GM21825 (cell line): ENCODE results near the gene PAH.

Experiments
- ATAC-seq: cut with Tn5 transposase; IDR thresholded peaks from one replicate; pipeline ENCODE4 v1.9.1; 2021; ENCODE audit warnings: mild to moderate bottlenecking, moderate library complexity; ENCODE audit not compliant: unreplicated experiment

PAH gene

GRCh38 chr12:102917026-102917787 lies at the start of gene PAH:
PAH (minus strand) TSS chr12:102917244; CDS start chr12:102917130, 114 bp downstream.
- no peak for ATAC-seq

DNA sequence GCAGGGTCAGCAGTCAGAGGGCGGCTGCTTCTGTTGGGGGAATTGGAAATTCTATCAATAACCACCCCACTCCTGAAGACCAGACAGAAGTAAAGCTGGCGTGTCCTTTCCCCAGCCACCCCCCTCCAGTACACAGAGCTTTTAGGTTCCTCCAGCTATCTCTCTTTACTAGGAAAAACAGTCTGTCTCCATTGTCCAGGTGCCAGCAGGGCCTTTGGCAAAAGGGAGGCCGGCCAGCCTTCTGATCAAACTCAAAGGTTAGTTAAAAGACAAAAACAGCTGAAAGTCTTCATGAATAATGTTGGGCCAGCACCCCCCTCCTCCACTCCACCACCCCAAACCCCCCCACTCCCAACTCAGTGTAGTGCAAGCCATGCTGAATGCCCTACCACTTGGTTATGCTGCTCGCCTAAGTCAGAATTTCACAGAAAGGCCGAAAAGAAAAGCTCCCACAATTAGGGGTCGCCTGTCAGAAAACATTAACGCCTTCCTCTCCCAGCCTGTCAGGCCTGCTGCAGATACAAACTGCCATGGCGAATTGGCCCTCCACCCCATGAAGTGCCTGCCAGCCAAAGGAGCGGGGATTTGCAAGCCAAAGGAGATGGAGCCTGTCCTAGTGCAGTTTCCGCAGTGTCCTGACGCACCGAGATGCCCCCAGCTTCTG lies 49.3 kb upstream of the PAH start:
- no peak for ATAC-seq

GRCh38 chr12:102965281-102966155 lies 48.5 kb upstream of the PAH start:
- ATAC-seq = no peak

GRCh38 chr12:102964872-102965271 lies 47.8 kb upstream of the PAH start:
- peak; percentile 40 for ATAC-seq

DNA sequence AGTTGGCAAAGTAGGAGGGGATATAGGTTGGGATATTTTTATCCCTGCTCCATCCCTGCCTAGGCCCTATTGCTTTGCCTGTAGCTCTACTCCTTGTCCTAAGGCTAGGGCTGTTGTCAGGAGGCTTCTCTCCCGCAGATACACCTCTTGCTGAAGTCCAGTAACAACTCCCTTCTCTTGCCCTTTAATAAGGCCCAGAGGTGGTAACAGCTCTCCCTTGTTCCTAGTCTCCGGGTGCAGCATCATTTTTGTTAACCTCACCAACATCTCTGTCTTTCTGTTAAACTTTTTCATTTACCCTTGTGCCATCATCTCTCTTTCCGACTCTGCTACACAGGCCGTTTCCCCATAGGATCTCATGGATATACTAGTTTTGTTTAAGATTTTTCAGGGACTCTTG lies 46.8 kb upstream of the PAH start:
- no peak for ATAC-seq

- ATAC-seq = no peak
Measured at GRCh38 chr12:102962986-102963385, 45.9 kb upstream of the PAH start.

DNA sequence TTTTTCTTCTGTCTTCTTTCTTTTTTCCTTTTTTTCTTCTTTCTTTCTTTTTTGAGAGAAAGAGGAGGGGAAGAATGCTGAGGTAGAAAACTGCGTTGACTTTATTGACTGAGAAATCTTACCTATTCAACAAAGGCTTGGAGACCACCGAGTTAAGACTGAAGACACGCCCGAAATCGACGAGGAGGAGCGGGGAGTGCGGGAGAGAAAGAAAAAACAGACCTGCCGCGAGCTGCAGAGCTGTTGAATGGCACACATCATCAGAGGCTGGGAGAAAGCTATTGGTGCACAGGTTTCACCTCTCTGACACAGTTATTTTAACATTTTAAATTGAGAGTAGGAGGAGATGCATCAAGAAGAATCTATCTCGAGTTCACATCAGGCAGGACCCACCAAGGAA lies 45.5 kb upstream of the PAH start:
- no peak for ATAC-seq

GRCh38 chr12:102961466-102961855 lies 44.4 kb upstream of the PAH start:
- no peak for ATAC-seq

GRCh38 chr12:102960766-102961465 lies 43.9 kb upstream of the PAH start:
- ATAC-seq = no peak

- no peak for ATAC-seq
Measured at GRCh38 chr12:102959391-102959790, 42.3 kb upstream of the PAH start.

- peak; percentile 1 for ATAC-seq
Measured at GRCh38 chr12:102958830-102959176, 41.8 kb upstream of the PAH start.

GRCh38 chr12:102958073-102958829 lies 41.2 kb upstream of the PAH start:
- ATAC-seq = peak; percentile 48

DNA sequence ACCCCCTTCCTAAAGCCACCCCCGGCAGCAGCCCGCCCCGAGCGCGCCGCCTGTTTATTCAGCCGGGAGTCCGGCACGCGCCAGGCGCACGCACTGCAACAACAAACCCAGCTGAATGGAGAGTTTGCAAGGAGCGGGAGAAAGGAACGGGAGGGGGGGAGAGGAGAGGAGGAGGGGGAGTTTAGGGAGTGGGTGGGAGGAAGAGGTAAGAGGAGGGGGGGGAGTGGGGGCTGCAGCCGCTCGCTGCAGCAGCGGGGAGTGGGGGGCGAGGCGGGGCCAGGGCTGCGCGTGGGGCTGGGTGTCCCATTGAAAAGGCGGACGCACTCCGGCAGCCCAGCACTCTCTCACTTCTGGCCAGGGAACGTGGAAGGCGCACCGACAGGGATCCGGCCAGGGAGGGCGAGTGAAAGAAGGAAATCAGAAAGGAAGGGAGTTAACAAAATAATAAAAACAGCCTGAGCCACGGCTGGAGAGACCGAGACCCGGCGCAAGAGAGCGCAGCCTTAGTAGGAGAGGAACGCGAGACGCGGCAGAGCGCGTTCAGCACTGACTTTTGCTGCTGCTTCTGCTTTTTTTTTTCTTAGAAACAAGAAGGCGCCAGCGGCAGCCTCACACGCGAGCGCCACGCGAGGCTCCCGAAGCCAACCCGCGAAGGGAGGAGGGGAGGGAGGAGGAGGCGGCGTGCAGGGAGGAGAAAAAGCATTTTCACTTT lies 40.5 kb upstream of the PAH start, which contains the start of gene ASCL1:
ASCL1 (plus strand) TSS at position 336 of the 712 bp plus-strand sequence. CDS start 571 bp downstream, outside the sequence.
- no peak for ATAC-seq

DNA sequence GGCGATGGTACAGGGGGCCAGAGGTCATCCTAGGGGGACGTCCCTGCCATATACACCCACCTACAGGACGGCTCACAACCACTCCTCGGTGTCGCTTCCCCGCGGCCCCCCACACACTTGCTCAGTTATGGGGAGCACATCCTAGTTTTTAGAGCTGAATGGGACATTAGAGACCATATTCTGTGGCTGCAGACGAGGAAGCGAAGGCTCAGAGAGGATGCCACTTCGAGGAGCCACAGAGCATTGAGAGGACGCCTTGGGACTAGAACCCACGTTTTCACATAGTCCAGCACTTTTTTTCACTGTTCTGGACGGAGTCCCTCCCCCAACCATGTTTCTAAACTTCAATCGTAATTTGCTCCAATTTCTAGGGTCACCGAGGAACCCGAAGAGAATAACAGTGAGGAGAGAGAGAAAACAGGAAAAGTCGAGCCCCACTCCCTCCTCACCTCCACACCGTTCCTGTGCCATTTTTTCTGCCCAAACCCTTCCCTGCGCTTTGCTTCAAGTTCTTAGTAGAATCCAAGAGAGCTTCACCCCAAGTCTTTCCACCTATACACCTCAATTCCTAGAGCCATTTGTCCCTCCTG lies 39.8 kb upstream of the PAH start:
- ATAC-seq = no peak

DNA sequence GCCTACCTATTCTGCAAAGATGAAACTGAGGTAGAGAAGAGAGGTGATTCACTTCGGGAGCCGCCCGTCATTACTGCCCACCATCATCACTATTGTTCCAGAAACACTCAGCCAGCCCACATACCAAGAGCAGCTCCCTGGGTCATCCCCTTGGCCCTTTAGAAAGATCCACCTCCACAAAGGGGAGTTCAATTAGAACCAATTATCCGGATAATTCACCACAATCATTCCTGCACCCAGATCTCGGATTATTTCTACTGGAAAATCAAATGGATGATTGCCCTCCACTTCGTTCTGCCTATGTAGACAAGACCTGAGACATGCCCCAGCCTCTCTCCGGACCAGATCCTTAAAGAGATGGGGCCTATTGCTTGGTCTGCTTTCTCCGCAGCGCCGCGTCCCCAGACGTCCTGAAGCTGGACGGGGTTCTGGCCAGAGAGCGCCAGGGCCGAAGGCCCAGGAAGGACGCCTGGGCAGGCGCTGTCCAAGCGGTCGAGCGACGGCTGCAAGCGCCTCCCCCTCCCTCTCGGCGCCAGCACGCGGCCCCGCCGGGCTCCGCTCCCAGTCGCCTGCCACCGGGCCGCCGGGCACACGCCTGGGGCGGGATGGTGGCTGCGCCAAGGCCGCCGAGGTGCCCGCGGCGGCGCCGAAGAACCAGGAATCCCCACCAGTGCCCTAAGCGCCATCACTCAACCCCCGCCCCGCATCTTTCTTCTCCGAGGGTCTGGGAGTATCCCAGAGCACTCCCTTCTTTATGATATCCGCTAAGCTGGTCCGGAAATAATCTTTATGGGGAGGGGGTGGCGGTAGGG lies 39.1 kb upstream of the PAH start:
- no peak for ATAC-seq

DNA sequence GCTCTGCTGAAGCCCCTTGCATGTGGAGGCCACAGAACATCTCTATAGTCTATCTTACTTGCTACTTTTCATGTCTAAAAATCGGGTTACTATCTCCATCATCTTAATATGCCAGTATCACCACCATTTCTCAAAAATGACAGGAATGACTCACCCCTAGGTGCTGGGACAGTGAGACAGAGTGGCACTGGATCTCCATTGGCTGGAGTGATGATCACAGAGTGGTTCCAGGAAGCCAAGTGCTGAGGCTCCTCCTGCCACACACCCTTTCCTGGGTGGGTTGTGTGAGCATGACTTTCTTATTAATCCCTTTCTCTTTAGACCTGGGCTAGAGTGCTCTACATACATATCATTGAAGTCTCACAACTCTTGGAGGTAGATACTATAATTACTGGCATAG lies 37.1 kb upstream of the PAH start:
- ATAC-seq = no peak

- ATAC-seq = no peak
Measured at GRCh38 chr12:102953221-102953620, 36.2 kb upstream of the PAH start.

DNA sequence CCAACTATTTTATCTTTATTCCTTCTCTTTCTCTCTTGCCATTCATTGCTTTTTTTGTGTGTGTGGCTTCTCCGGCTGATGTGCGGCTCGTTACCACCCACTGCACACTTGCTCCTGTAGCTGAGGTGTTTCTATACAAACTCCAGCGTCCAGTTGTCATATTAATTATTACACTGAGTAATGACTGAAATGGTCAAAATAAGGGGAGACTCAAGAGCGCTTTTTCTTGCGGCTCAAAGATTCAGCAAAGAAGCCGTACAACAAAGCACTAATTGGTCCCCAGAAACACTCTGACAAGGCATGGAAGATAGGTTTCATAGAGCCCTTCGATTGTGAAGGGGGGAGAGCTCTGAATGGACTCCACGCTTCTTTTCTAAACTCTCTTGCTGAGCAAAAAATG lies 34.8 kb upstream of the PAH start:
- ATAC-seq = no peak
